ENCODE measurements around the gene WDFY2. TPM values are rescaled to one million over a fixed set of nuclear protein-coding genes. Genes with fewer than 3 reads are reported as not detected.

Gene WDFY2
- total and polyA plus RNA-seq, 4 donors = 9.8 to 15.7 (median 14.3) TPM

DNA sequence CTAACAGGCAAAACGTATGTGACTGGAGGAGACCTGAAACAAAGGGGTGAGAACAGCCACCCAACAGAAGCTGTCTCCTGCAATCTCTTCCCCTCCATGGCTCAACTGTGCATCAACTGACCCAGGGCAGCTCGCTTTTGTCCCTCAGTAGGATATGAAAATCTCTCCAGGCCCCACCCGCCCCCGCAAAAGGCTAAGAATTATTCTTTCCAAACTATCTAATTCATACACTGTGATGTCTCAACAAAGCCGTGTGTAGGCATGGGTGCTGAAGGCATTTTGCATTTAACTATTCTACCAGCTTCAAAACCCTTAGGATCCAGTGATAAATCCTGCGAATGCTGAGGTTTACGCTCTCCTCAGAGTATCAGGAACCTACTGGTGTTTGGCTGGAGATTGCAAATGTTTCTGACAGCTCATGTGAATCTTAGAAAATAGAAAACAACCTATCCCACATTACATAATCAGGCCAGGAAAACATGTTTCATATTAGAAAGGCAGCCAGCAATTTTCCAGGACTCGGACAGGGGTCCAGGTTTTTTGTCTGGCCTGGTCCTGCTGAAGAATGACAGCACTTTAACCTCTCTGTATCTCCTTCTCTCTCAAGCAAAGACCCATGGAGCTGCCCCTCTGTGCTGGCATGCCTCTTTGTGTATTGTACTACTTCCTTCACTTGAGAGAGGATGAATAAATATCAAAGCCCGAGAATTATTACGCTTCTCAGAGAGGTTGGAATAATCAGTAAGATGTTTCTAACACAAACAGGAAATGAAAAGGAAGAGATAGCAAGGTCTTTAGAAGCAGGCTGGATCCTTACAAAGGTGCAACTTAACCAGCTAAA is 202.4 kb downstream of the WDFY2 start:
- no peaks in the 10 kb centered on the region for H3K27me3 ChIP-seq (ENCODE audit: control insufficient read depth, insufficient read depth, low read length)
- H3K9me3 ChIP-seq (ENCODE audit: control insufficient read depth, insufficient read depth, low read length) = no peaks in the 10 kb centered on the region
- no peak overlapping the region for H3K27ac ChIP-seq (ENCODE audit: low read depth, low read length)
- WGBS (ENCODE audit: insufficient coverage) = 23% methylated on average over 4 of the region's 10 CpGs
- H3K4me3 ChIP-seq (ENCODE audit: low read depth, low read length) = no peak overlapping the region
- peaks cover 15% of the 10 kb centered on the region for H3K4me1 ChIP-seq (ENCODE audit: control insufficient read depth, insufficient read depth, low read length)
- peaks cover 3% of the 10 kb centered on the region for H3K36me3 ChIP-seq (ENCODE audit: control insufficient read depth, insufficient read depth, low read length)
- peak in 1 of 6 donors; percentile 69 for DNase-seq (ENCODE audit: low read depth in 4 of 6, low spot score in 6 of 6)

DNA sequence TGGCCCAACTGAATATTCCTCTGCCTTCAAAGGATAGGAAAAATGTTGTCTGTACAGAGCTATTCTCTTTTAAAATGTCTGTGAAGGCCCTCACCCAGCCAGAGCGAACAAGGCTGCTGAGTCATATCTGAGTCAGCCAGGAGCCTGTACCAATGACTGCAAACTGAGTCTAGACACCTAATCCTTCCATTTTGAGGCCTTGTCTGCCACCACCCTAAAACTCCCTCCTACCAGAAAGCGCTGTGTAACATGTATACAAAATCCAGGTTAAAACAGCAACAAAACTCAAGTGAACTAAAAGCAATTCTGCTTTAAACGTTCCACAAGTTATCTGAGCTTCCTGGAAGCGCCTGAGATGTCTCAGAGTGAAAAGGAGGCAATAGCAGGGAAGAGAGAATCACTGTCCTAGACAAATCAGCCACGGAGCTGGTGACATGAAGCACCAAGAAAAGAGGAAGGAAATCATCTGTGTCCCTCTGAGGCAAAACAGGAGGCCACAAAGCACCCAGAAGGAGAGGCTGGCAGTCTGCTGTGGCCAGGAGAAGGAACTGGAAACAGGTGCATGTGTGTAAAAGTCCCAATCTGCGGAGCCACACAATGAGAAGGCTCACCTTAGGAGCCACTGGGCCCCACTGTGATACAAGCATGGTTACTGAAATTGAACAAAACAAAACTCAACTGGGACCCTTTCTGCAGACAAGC is 209.5 kb downstream of the WDFY2 start:
- 92% methylated on average over 6 of the region's 6 CpGs for WGBS (ENCODE audit: insufficient coverage)
- Histone ChIP-seq H3K4me3 (ENCODE audit: low read depth, low read length) (no peak overlapping the region), H3K4me1 (ENCODE audit: control insufficient read depth, insufficient read depth, low read length) (peaks cover 7% of the 10 kb centered on the region), H3K36me3 (ENCODE audit: control insufficient read depth, insufficient read depth, low read length) (peaks cover 9% of the 10 kb centered on the region), H3K27me3 (ENCODE audit: control insufficient read depth, insufficient read depth, low read length) (no peaks in the 10 kb centered on the region), H3K27ac (ENCODE audit: low read depth, low read length) (no peak overlapping the region), H3K9me3 (ENCODE audit: control insufficient read depth, insufficient read depth, low read length) (no peaks in the 10 kb centered on the region)
- no peak for DNase-seq (ENCODE audit: low read depth in 4 of 6, low spot score in 6 of 6)

DNA sequence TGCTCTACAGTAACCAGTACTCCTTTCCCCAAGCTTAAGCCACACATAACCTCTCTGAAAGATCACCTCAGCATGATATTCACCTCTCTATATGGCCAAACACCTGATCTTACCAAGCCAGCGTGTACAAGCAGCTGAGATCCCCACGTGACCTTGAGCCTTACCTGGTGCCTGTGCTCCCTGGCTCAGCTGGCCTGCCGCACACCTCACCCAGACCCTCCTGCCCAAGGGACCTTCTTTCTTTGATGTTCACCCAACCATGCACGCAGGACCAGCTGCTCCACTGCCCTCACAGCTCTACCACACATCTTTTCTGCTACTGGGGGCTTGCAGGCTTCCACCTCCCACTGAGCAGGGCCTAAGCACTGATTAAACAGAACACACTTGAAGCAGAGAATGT is 210.7 kb downstream of the WDFY2 start:
- WGBS (ENCODE audit: insufficient coverage) = 65% methylated on average over 4 of the region's 4 CpGs
- Histone ChIP-seq H3K27me3 (ENCODE audit: control insufficient read depth, insufficient read depth, low read length) (no peaks in the 10 kb centered on the region), H3K9me3 (ENCODE audit: control insufficient read depth, insufficient read depth, low read length) (no peaks in the 10 kb centered on the region), H3K4me1 (ENCODE audit: control insufficient read depth, insufficient read depth, low read length) (peaks cover 7% of the 10 kb centered on the region), H3K4me3 (ENCODE audit: low read depth, low read length) (no peak overlapping the region), H3K36me3 (ENCODE audit: control insufficient read depth, insufficient read depth, low read length) (peaks cover 9% of the 10 kb centered on the region), H3K27ac (ENCODE audit: low read depth, low read length) (no peak overlapping the region)
- no peak for DNase-seq (ENCODE audit: low read depth in 4 of 6, low spot score in 6 of 6)

DNA sequence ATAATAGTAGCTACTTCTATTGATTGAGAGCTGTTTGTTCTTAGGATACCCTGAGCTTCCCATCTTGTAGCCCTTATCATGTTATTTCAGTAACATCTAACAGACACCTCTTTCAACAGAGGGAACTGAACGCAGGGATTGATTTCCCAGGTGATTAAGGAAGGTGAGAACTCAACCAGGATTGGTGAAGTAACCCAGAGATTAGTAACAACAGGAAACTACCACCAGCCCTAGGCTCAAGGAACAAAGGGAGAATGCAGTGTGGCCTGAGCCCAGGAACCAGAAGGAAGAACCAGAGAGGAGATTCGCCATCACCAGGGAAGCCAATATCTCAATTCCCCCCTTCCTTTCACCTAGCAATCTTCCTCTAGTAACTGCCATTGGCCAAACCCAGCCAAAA is 211.2 kb downstream of the WDFY2 start:
- no peak overlapping the region for H3K27ac ChIP-seq (ENCODE audit: low read depth, low read length)
- H3K9me3 ChIP-seq (ENCODE audit: control insufficient read depth, insufficient read depth, low read length) = no peaks in the 10 kb centered on the region
- DNase-seq (ENCODE audit: low read depth in 4 of 6, low spot score in 6 of 6) = no peak
- H3K4me3 ChIP-seq (ENCODE audit: low read depth, low read length) = no peak overlapping the region
- no CpG with 5 or more reads among the region's 2 CpGs for WGBS (ENCODE audit: insufficient coverage)
- H3K27me3 ChIP-seq (ENCODE audit: control insufficient read depth, insufficient read depth, low read length) = no peaks in the 10 kb centered on the region
- H3K4me1 ChIP-seq (ENCODE audit: control insufficient read depth, insufficient read depth, low read length) = peaks cover 10% of the 10 kb centered on the region
- peaks cover 9% of the 10 kb centered on the region for H3K36me3 ChIP-seq (ENCODE audit: control insufficient read depth, insufficient read depth, low read length)

DNA sequence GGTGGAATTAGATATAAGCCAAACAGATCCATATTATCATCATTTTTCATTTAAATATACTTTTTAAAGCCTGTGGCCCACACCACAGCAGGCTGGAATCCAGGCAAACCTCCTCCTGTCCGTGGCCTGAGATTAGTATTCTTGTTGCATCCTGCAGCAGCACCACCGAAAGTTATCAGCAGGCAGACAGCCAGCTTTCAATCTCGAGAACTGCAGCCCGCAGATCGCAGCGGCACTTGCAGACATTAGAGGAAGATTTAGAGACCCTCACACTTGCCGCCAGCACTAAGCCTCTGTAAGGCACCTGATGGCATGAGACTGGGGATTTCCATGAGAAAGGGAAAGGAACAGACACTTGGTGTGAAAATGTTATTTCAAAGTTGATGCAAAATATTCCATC is 212.3 kb downstream of the WDFY2 start:
- peaks cover 9% of the 10 kb centered on the region for H3K36me3 ChIP-seq (ENCODE audit: control insufficient read depth, insufficient read depth, low read length)
- H3K4me3 ChIP-seq (ENCODE audit: low read depth, low read length) = no peak overlapping the region
- DNase-seq (ENCODE audit: low read depth in 4 of 6, low spot score in 6 of 6) = peak in 2 of 6 donors; percentile 49 to 89
- H3K9me3 ChIP-seq (ENCODE audit: control insufficient read depth, insufficient read depth, low read length) = no peaks in the 10 kb centered on the region
- no peaks in the 10 kb centered on the region for H3K27me3 ChIP-seq (ENCODE audit: control insufficient read depth, insufficient read depth, low read length)
- WGBS (ENCODE audit: insufficient coverage) = 15% methylated on average over 6 of the region's 7 CpGs
- H3K4me1 ChIP-seq (ENCODE audit: control insufficient read depth, insufficient read depth, low read length) = peaks cover 13% of the 10 kb centered on the region
- H3K27ac ChIP-seq (ENCODE audit: low read depth, low read length) = no peak overlapping the region

DNA sequence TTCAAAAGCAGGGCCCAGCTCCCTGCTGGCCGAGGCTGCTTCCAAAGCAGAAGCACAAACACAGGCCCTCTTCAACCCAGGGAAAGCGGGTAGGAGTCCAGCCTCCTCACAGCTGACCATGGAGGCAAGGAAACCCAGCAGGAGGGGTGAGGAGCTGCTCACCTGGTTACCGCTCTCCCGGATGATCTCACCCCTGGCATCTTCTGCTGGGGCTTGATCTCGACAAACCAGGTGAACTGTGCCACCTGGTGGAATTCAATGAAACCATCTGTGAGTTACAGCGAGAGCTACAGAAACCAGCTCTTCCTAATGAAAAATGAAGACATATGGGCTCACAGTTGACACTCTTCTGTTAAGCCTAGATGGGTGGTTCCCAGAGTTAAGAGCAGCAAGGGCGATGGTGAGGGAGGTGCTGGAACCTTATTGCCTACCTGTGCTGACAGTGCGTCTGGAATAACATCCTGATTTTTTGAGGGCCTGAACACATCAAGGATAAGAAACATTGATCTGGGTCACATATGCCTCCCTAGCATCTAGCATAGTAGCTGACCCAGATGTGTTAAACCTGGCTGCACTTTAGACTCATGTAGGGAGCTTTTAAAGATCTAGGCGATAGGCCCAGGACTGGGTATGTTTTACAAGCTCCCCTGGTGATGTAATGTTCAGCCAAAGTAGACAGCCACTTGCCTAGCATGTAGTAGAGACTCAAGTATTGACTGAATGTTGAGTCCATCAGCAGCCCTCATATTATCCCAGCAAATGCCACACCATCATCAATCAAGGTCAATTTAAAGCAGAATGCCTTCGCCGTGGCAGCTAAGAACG is 213.6 kb downstream of the WDFY2 start:
- WGBS (ENCODE audit: insufficient coverage) = 58% methylated on average over 9 of the region's 12 CpGs
- Histone ChIP-seq H3K27me3 (ENCODE audit: control insufficient read depth, insufficient read depth, low read length) (no peaks in the 10 kb centered on the region), H3K4me1 (ENCODE audit: control insufficient read depth, insufficient read depth, low read length) (peaks cover 25% of the 10 kb centered on the region), H3K27ac (ENCODE audit: low read depth, low read length) (no peak overlapping the region), H3K36me3 (ENCODE audit: control insufficient read depth, insufficient read depth, low read length) (peaks cover 9% of the 10 kb centered on the region), H3K4me3 (ENCODE audit: low read depth, low read length) (no peak overlapping the region), H3K9me3 (ENCODE audit: control insufficient read depth, insufficient read depth, low read length) (no peaks in the 10 kb centered on the region)
- peak in 3 of 6 donors; percentile 57 to 94 (median 81) for DNase-seq (ENCODE audit: low read depth in 4 of 6, low spot score in 6 of 6)

DNA sequence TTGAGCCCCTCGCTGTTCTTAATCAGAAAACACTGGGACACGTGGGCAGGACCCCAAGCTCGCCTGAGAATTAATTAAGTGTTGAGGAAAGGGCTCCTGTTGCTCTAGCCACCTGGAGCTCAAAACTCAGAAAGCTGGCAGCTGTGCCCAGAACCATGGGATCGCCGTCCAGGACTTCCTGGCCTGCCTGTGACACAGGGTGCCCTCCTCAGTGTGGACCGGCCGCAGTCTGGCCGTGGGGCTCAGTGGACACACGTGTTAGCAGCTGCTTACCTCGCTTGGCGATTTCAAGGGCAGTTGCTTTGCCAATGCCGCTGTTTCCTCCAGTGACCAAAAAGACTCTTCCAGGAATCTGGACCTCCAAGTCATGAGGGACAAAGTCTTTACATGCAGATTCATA is 215.0 kb downstream of the WDFY2 start:
- 89% methylated on average over 12 of the region's 12 CpGs for WGBS (ENCODE audit: insufficient coverage)
- H3K27ac ChIP-seq (ENCODE audit: low read depth, low read length) = no peak overlapping the region

DNA sequence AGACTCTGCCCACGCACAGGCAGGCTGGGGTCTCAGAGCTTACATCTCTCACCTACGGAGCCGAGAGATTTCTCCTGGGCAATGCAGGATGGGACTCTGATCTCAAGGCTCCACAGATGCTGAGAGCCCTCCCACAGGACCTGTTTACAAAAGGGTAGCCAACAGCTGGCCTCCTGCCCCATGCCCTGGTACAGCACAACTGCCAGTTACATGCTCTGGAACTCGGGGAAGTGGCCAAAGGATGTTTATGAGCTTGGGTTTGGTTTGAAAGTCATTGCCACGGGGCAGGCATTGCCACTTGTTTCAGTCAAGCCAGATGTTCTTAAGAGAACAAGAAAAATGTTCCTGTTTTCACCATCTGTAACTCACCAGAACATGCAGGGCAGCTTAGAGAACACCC is 216.2 kb downstream of the WDFY2 start:
- WGBS (ENCODE audit: insufficient coverage) = 81% methylated on average over 4 of the region's 5 CpGs
- Histone ChIP-seq H3K36me3 (ENCODE audit: control insufficient read depth, insufficient read depth, low read length) (peaks cover 4% of the 10 kb centered on the region), H3K4me3 (ENCODE audit: low read depth, low read length) (no peak overlapping the region), H3K4me1 (ENCODE audit: control insufficient read depth, insufficient read depth, low read length) (peaks cover 38% of the 10 kb centered on the region), H3K9me3 (ENCODE audit: control insufficient read depth, insufficient read depth, low read length) (no peaks in the 10 kb centered on the region), H3K27ac (ENCODE audit: low read depth, low read length) (no peak overlapping the region), H3K27me3 (ENCODE audit: control insufficient read depth, insufficient read depth, low read length) (no peaks in the 10 kb centered on the region)
- no peak for DNase-seq (ENCODE audit: low read depth in 4 of 6, low spot score in 6 of 6)

More for the DNA sequence above, 215.0 kb downstream of the WDFY2 start:
- H3K9me3 ChIP-seq (ENCODE audit: control insufficient read depth, insufficient read depth, low read length) = no peaks in the 10 kb centered on the region
- H3K27me3 ChIP-seq (ENCODE audit: control insufficient read depth, insufficient read depth, low read length) = no peaks in the 10 kb centered on the region
- no peak for DNase-seq (ENCODE audit: low read depth in 4 of 6, low spot score in 6 of 6)
- H3K4me3 ChIP-seq (ENCODE audit: low read depth, low read length) = no peak overlapping the region
- H3K4me1 ChIP-seq (ENCODE audit: control insufficient read depth, insufficient read depth, low read length) = peaks cover 33% of the 10 kb centered on the region
- H3K36me3 ChIP-seq (ENCODE audit: control insufficient read depth, insufficient read depth, low read length) = peaks cover 9% of the 10 kb centered on the region

DNA sequence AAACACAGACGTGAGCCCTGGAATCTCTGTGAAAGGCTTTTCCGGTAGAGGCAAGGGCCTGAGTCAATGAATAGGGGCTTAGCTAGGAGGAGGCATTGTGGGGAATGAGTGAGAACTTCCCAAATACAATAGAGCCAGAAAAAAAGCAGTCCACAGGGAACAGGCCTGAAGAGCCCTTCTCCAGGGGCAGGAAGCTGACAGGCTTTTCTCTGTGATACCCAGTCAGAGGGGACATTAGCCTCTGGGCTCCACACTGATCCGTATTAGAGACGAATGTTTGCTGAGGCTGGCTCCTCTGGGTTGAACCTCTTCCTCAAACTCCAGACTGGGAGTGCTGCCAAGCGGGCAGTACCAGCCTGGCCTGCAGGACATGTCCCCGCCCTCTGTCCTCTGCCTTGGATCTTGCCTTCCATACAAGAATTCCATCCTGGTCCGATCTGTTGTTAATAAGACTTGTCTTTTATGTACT is 217.4 kb downstream of the WDFY2 start:
- Histone ChIP-seq H3K4me1 (ENCODE audit: control insufficient read depth, insufficient read depth, low read length) (peaks cover 38% of the 10 kb centered on the region), H3K4me3 (ENCODE audit: low read depth, low read length) (no peak overlapping the region)
- peak in 2 of 6 donors; percentile 57 to 73 for DNase-seq (ENCODE audit: low read depth in 4 of 6, low spot score in 6 of 6)

More for the DNA sequence above, 217.4 kb downstream of the WDFY2 start:
- H3K9me3 ChIP-seq (ENCODE audit: control insufficient read depth, insufficient read depth, low read length) = no peaks in the 10 kb centered on the region
- peak overlapping the region; percentile 90 for H3K27ac ChIP-seq (ENCODE audit: low read depth, low read length)
- H3K27me3 ChIP-seq (ENCODE audit: control insufficient read depth, insufficient read depth, low read length) = no peaks in the 10 kb centered on the region
- 42% methylated on average over 3 of the region's 7 CpGs for WGBS (ENCODE audit: insufficient coverage)
- H3K36me3 ChIP-seq (ENCODE audit: control insufficient read depth, insufficient read depth, low read length) = peaks cover 4% of the 10 kb centered on the region

All from spinal cord (tissue), 10 donors.